Glomerular endothelial cell (primary cell): ENCODE measurements around the gene PPP1R9B. TPM values are rescaled to one million over a fixed set of nuclear protein-coding genes. Genes with fewer than 3 reads are reported as not detected.

Experiments used
- DNase-seq: peaks from one replicate; pipeline ENCODE4 v3.0.0-alpha.2; 2011; ENCODE audit warnings: low read depth, low spot score; ENCODE audit errors: extremely low read depth
- total RNA-seq: library from RNA; depleted of rRNA; stranded (reverse); fragments of >200 nt; gene quantifications from 2 replicates; pipeline ENCODE4 v1.2.3, GENCODE V29; 2015

The PPP1R9B gene
- total RNA-seq, 1 donor from 2014 or later: 56.6 TPM

- DNase-seq: no peak
These were observed 37.5 kb upstream of the PPP1R9B start for GRCh38 chr17:50187751-50188530.

DNA sequence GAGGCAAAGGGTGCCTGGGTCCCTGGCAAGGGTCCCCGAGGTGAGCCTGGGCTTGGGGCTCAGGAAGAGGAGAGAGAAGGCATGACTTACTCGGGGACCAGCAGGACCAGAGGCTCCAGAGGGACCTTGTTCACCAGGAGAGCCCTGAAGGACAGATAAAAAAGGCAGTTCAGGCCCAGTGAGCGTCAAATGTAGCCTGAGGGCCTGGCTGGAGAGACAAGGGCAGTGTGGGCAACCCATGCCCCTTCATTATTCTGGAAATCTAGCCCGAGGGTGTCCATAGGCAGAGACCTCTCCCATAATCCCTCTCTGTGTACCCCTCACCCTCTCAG, 36.9 kb upstream of the PPP1R9B start:
- no peak for DNase-seq

- no peak for DNase-seq
These were observed 36.4 kb upstream of the PPP1R9B start for GRCh38 chr17:50186661-50187393.

DNA sequence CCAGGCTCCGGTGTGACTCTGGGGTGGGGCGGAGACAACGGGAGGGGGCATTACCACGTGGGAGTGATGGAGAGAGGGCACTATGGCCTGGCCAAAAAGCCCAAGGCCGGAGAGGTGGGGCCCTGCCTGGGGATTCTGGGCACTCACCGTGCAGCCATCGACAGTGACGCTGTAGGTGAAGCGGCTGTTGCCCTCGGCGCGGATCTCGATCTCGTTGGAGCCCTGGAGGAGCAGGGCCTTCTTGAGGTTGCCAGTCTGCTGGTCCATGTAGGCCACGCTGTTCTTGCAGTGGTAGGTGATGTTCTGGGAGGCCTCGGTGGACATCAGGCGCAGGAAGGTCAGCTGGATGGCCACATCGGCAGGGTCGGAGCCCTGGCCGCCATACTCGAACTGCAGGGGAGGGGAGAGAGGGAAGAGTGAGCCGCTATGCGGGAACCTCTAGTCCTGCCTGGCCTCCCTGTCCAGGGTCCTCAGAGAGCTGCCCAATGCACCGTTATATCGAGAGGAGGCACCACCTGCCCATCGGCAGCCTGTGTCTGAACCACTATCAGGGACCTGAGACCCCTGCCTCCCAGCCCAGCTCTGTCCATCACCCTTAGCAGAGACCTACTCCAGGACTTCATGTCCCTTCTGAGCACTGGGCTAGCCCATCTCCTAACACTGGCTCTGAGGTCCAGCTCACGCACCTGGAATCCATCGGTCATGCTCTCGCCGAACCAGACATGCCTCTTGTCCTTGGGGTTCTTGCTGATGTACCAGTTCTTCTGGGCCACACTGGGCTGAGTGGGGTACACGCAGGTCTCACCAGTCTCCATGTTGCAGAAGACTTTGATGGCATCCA, 35.4 kb upstream of the PPP1R9B start:
- DNase-seq: no peak

- DNase-seq: no peak
These were observed 34.3 kb upstream of the PPP1R9B start for GRCh38 chr17:50184611-50185398.

- DNase-seq: no peak
These were observed 33.6 kb upstream of the PPP1R9B start for GRCh38 chr17:50184064-50184463.

GRCh38 chr17:50183421-50183994, 33.0 kb upstream of the PPP1R9B start:
- no peak for DNase-seq

GRCh38 chr17:50182783-50183420, 32.4 kb upstream of the PPP1R9B start:
- no peak for DNase-seq

- no peak for DNase-seq
These were observed 31.4 kb upstream of the PPP1R9B start for GRCh38 chr17:50181591-50182560.

DNA sequence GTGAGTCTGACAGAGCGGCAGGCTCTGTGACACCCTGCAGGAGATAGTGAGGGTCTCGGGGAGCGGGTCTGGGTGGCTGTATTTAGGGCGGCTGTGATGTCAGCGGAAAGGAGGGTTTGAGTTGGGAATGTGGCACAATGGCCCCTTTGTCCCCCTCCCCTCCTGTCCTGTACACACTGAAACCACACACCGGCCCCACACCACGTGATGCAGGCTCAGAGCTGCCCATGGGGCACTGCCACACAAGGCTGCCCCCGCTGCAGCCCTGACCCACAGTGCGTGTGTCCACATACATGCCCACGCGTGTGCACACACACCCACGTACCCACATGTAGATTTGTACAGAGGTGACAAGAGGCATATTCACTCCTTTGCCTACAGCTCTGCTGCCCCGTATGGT, 30.7 kb upstream of the PPP1R9B start:
- no peak for DNase-seq

GRCh38 chr17:50180620-50181019, 30.1 kb upstream of the PPP1R9B start:
- no peak for DNase-seq

DNA sequence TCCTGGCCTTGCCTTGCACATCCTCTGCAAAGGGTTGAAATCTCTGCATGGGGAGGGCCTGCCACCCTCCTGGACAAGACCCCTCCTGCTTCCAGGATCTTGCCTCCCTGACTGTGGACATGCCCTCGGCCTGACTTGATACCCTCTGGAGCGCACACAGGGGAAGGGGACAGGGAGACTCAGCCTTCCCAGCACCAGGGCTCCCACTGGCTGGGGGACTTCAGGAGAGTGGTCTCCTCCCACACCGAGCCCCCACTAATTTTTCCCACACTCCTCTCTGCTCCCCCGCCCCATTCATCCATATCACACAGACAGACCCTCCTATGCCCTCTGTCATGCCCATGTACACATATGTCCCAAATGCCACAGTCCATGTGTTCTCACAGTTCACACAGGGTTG, 29.6 kb upstream of the PPP1R9B start:
- no peak for DNase-seq

- DNase-seq: no peak
These were observed 27.7 kb upstream of the PPP1R9B start for GRCh38 chr17:50177983-50178834.

- no peak for DNase-seq
These were observed 27.0 kb upstream of the PPP1R9B start for GRCh38 chr17:50177476-50177875.

DNA sequence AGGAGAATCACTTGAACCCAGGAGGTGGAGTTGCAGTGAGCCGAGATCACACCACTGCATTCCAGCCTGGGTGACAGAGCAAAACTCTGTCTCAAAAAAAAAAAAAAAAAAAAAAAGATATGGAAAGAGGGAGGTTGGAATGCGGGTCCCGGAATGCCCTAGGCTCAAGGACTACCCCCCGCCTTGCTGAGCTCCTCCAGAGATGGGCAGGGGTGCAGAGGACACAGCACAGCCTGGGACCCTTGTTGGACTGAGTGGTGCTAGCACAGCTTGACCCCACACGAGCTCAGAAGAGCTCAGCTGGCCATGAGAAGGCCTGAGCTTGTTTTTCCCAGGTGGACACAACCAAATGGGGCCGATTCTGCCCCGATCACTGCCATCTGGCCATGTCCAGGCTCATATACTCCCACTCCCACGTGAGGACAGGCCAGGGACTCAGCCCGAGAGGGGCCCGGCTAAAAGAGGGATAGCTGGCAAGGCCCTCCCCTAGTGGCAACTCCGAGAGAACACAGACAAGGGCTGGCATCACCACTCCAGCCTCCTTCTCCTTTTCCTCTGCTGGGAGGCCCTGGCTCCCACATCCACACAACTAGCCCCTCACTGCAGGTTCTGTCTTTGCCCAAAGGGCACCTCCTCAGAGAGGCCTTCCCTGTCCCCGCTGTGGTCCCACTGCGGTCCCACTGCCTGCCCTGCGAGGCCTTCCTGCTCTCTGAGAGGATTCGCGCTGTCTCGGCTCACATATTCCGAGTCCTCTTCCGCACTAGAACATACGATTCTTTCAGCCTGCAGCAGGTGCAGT, 26.3 kb upstream of the PPP1R9B start:
- no peak for DNase-seq

DNA sequence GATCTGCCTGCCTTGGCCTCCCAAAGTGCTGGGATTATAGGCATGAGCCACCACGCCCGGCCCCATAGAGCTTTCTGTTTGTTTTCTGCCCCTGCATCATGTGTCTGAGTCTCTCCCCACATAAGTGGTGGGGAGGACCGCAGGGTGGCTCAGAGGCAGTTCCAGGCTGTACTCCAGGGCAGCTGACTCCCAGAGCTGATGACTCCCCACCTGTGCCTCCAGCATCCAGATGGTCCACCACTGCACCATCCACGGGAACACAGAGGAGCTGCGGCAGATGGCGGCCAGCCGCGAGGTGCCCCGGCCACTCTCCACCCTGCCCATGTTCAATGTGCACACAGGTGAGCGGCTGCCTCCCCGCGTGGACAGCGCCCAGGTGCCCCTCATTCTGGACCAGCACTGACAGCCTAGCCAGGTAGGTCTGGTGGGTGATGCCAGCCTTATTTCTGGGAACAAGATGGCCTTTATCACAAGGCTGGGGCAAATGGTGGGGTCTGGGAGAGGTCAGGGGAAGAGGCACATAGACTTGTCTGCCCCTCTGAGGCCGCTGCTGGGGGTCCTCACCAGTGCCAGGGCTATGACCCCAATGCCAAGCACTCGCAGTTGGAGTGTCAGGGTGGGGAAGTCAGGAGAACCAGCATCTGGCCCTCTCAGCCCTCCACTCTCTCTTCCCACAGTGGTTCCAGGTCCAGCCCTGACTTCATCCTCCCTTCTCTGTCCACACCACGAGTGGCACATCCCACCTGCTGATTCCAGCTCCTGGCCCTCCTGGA, 24.7 kb upstream of the PPP1R9B start:
- no peak for DNase-seq
